Pancreas (tissue), 10 donors: ENCODE data around the gene SAFB. TPM values are rescaled to one million over a fixed set of nuclear protein-coding genes. Genes with fewer than 3 reads are reported as not detected.

ENCODE experiments used
- ATAC-seq, 4 donors: fragments of 200-7000 bp; cut with Tn5 transposase; one replicate each; pipeline versions ENCODE4 v1.8.0 to v1.9.1; 2020; ENCODE audit warnings: mild to moderate bottlenecking in 4 of 4, moderate library complexity in 4 of 4
- DNase-seq, 6 donors: peaks; one replicate each; pipeline ENCODE4 v3.0.0-alpha.2; 2020
- FAIRE-seq: peaks from 2 replicates; lab custom pipeline; 2012; peaks lifted over from hg19 to GRCh38; lab: Jason Lieb, UNC
- H3K27ac ChIP-seq, 4 donors: fragments of 200-600 bp; sonication (generic); 1 replicate in 3 of 4; 2 replicates in 1 of 4; pipeline versions ENCODE4 v1.5.0 to v1.8.0; 2020
- H3K27me3 ChIP-seq, 4 donors: fragments of 200-600 bp; one replicate each; pipeline ENCODE4 v1.8.0; 2021
- H3K36me3 ChIP-seq, 3 donors: fragments of 200-600 bp; sonication (generic) in 1 of 3; one replicate each; pipeline versions ENCODE4 v1.5.0 to v1.8.0; 2020 to 2021
- H3K4me1 ChIP-seq, 3 donors: fragments of 200-600 bp; one replicate each; pipeline ENCODE4 v1.8.0; 2021
- H3K4me3 ChIP-seq, 4 donors: fragments of 200-600 bp; sonication (generic) in 2 of 4; one replicate each; pipeline versions ENCODE4 v1.5.0 to v1.8.0; 2020 to 2021
- H3K9me3 ChIP-seq, 4 donors: fragments of 200-600 bp; one replicate each; pipeline ENCODE4 v1.8.0; 2021
- CTCF ChIP-seq, 4 donors: fragments of 200-600 bp; sonication (generic) in 3 of 4; IDR thresholded peaks; one replicate each; pipeline versions ENCODE4 v1.5.0 to v1.8.0; 2021; ENCODE audit warnings: antibody characterized with exemption in 4 of 4
- WGBS, 2 donors: extraction: QIAGEN DNeasy Blood & Tissue Kit; methylation state at CpG; one replicate each; pipeline ENCODE4 v1.1.7; 2013; 5-methylcytosine and 5-hydroxymethylcytosine counted together
- intact Hi-C, 3 donors: fragments of 100-400 bp; cut with DNase I; formaldehyde crosslinking; loops; one replicate each; pipeline versions ENCODE4 v1.11.1 to v1.14.2; 2022
- polyA plus RNA-seq, 2 donors: library from polyadenylated mRNA; stranded (reverse); fragments of 200-250 nt; gene quantifications; one replicate each; pipeline ENCODE4 v1.2.3, GENCODE V29; 2013
- total RNA-seq, 6 donors: library from RNA; stranded (reverse); fragmentation: NEBNext Ultra II Directional in 4 of 6; extraction: Animal tissue kit (Norgen Biotek cat#: 25700) in 4 of 6; gene quantifications; one replicate each; pipeline versions ENCODE4 v1.2.1 to v1.2.4, GENCODE V29; 2021 to 2023
- donor health status: healthy with polysubstance abuse.
- donor health status: DM: no; HTN: no; CAD: no; lungs with moderate emphysema.
- donor health status: DM: no; HTN: no; CAD: no.
- donor health status: control.
- donor health status: control.
- donor health status: Bipolar disorder and iron deficiency.
- donor health status: DM: yes; HTN: yes; CAD: no.
- donor health status: DM: no; HTN: no; CAD: no.
- donor health status: DM: no; HTN: no; CAD: no.
- donor health status: DM: yes; HTN: yes; CAD: no.

SAFB gene
- total and polyA plus RNA-seq, 8 donors: 28.9 to 84.3 (median 42.7) TPM

GRCh38 chr19:5593343-5594255, 29.3 kb upstream of the SAFB start:
- WGBS, 2 donors: 93 to 95% methylated on average over 67 of the region's 67 CpGs
- no peaks in the 10 kb centered on the region for H3K4me1 ChIP-seq
- no peak for ATAC-seq
- intact Hi-C loops: no loop called here
- H3K27me3 ChIP-seq: no peaks in the 10 kb centered on the region
- peak in 1 of 6 donors; percentile 50 for DNase-seq
- no peaks in the 10 kb centered on the region for H3K9me3 ChIP-seq
- peaks cover 20 to 100% (median 80%) of the 10 kb centered on the region in 3 donors for H3K36me3 ChIP-seq
- no peak overlapping the region for H3K27ac ChIP-seq
- no peak for TF ChIP-seq CTCF (IDR thresholded peaks at IDR 0.05)
- FAIRE-seq: no peak
- H3K4me3 ChIP-seq: no peak overlapping the region

- intact Hi-C loops: no loop called here
- TF ChIP-seq CTCF (IDR thresholded peaks at IDR 0.05): no peak
- Histone ChIP-seq H3K36me3 (peaks cover 24 to 100% (median 86%) of the 10 kb centered on the region in 3 donors), H3K4me3 (no peak overlapping the region), H3K4me1 (no peaks in the 10 kb centered on the region), H3K9me3 (no peaks in the 10 kb centered on the region), H3K27ac (no peak overlapping the region), H3K27me3 (no peaks in the 10 kb centered on the region)
- WGBS, 2 donors: 93% methylated on average over 7 of the region's 7 CpGs
- DNase-seq (peak in 1 of 6 donors; percentile 22), ATAC-seq (no peak), FAIRE-seq (no peak)
Measured at GRCh38 chr19:5594521-5594950, 28.3 kb upstream of the SAFB start.

GRCh38 chr19:5595129-5595528, 27.8 kb upstream of the SAFB start:
- H3K4me3 ChIP-seq: no peak overlapping the region
- H3K9me3 ChIP-seq: no peaks in the 10 kb centered on the region
- H3K27ac ChIP-seq: no peak overlapping the region
- no peaks in the 10 kb centered on the region for H3K4me1 ChIP-seq
- FAIRE-seq: no peak
- 88 to 90% methylated on average over 18 of the region's 18 CpGs for WGBS, 2 donors
- no peaks in the 10 kb centered on the region for H3K27me3 ChIP-seq
- peak in 1 of 6 donors; percentile 41 for DNase-seq
- no peak for ATAC-seq
- no peak for TF ChIP-seq CTCF (IDR thresholded peaks at IDR 0.05)
- H3K36me3 ChIP-seq: peaks cover 24 to 100% (median 84%) of the 10 kb centered on the region in 3 donors
- intact Hi-C loops: no loop called here

GRCh38 chr19:5595745-5596144, 27.1 kb upstream of the SAFB start:
- intact Hi-C loops: no loop called here
- Histone ChIP-seq H3K4me3 (no peak overlapping the region), H3K27me3 (no peaks in the 10 kb centered on the region), H3K27ac (no peak overlapping the region), H3K4me1 (no peaks in the 10 kb centered on the region), H3K9me3 (no peaks in the 10 kb centered on the region), H3K36me3 (peaks cover 24 to 100% (median 82%) of the 10 kb centered on the region in 3 donors)
- TF ChIP-seq CTCF (IDR thresholded peaks at IDR 0.05): no peak
- FAIRE-seq (no peak), DNase-seq (peak in 1 of 6 donors; percentile 35), ATAC-seq (no peak)
- WGBS, 2 donors: 90% methylated on average over 9 of the region's 9 CpGs

GRCh38 chr19:5600797-5601196, 22.1 kb upstream of the SAFB start:
- DNase-seq: no peak
- WGBS, 2 donors: 74 to 75% methylated on average over 8 of the region's 8 CpGs
- ATAC-seq: no peak
- TF ChIP-seq CTCF (IDR thresholded peaks at IDR 0.05): no peak
- H3K4me3 ChIP-seq: no peak overlapping the region
- no peak for FAIRE-seq
- no peaks in the 10 kb centered on the region for H3K9me3 ChIP-seq
- H3K27me3 ChIP-seq: no peaks in the 10 kb centered on the region
- peaks cover 15 to 80% (median 50%) of the 10 kb centered on the region in 3 donors for H3K36me3 ChIP-seq
- H3K4me1 ChIP-seq: no peaks in the 10 kb centered on the region
- intact Hi-C loops: no loop called here
- no peak overlapping the region for H3K27ac ChIP-seq
